GM12891 (cell line): Measurements from ENCODE around the gene IFT52.

Experiments
- DNase-seq: peaks from one replicate; pipeline ENCODE4 v3.0.0; 2011; ENCODE audit warnings: low spot score; ENCODE audit not compliant: insufficient read length
- FAIRE-seq: peaks from 2 replicates; lab custom pipeline; 2011; peaks lifted over from hg19 to GRCh38; lab: Jason Lieb, UNC
- PAX5 ChIP-seq: IDR thresholded peaks from 2 replicates; pipeline ENCODE4 v1.6.1; 2011; ENCODE audit warnings: low read length, moderate library complexity, mild to moderate bottlenecking; ENCODE audit not compliant: insufficient read depth, severe bottlenecking
- POLR2A ChIP-seq: IDR thresholded peaks from 2 replicates; pipeline ENCODE4 v1.6.1; 2011; ENCODE audit warnings: low read depth, low read length, control low read depth
- POLR2AphosphoS5 ChIP-seq: IDR thresholded peaks from 2 replicates; pipeline ENCODE4 v1.6.1; 2011; ENCODE audit warnings: low read depth, low read length, control low read depth
- POU2F2 ChIP-seq: IDR thresholded peaks from 2 replicates; pipeline ENCODE4 v1.6.1; 2011; ENCODE audit warnings: low read depth, mild to moderate bottlenecking, control low read depth, low read length, moderate library complexity
- SPI1 ChIP-seq: IDR thresholded peaks from 2 replicates; pipeline ENCODE4 v1.6.1; 2011; ENCODE audit warnings: low read depth, low read length, control low read depth
- TAF1 ChIP-seq: IDR thresholded peaks from 2 replicates; pipeline ENCODE4 v1.6.1; 2011; ENCODE audit warnings: low read depth, low read length, control low read depth

IFT52 gene

GRCh38 chr20:43681468-43681942 is 90.8 kb downstream of the IFT52 start:
- DNase-seq (no peak), FAIRE-seq (no peak)
- TF ChIP-seq POU2F2, result no peak
- TF ChIP-seq POLR2A, result no peak; the same call in 1 of the 2 replicates
- TF ChIP-seq SPI1, result no peak
- TF ChIP-seq TAF1, result 0 out of 2 replicates have a peak, but pooled peaks have one; percentile 1
- TF ChIP-seq POLR2AphosphoS5, result no peak
- TF ChIP-seq PAX5, result no peak

GRCh38 chr20:43681991-43682410 is 91.3 kb downstream of the IFT52 start:
- DNase-seq (peak; percentile 64), FAIRE-seq (peak; percentile 97)
- TF ChIP-seq POLR2A (peak; percentile 58; the same call in 1 of the 2 replicates), POU2F2 (peak; percentile 94), TAF1 (0 out of 2 replicates have a peak, but pooled peaks have one; percentile 14), POLR2AphosphoS5 (peak; percentile 67; the same call in 1 of the 2 replicates), SPI1 (peak; percentile 94), PAX5 (peak; percentile 12)

GRCh38 chr20:43682446-43682845 is 91.7 kb downstream of the IFT52 start:
- peak; percentile 80 for FAIRE-seq
- TF ChIP-seq PAX5 (no peak), TAF1 (no peak), POLR2AphosphoS5 (no peak), POLR2A (no peak), SPI1 (no peak), POU2F2 (no peak)

GRCh38 chr20:43686820-43687219 is 96.1 kb downstream of the IFT52 start:
- FAIRE-seq (no peak), DNase-seq (no peak)
- TF ChIP-seq POLR2A, result no peak
- TF ChIP-seq POU2F2, result no peak
- TF ChIP-seq TAF1, result no peak
- TF ChIP-seq SPI1, result no peak
- no peak for TF ChIP-seq POLR2AphosphoS5
- no peak for TF ChIP-seq PAX5

More at GRCh38 chr20:43682446-43682845, 91.7 kb downstream of the IFT52 start:
- DNase-seq, result peak; percentile 21

GRCh38 chr20:43689165-43689564 is 98.4 kb downstream of the IFT52 start:
- no peak for FAIRE-seq
- TF ChIP-seq SPI1 (no peak), POLR2A (no peak), POLR2AphosphoS5 (no peak), POU2F2 (no peak), TAF1 (no peak), PAX5 (no peak)
- DNase-seq, result no peak

GRCh38 chr20:43690943-43691598 is 100.3 kb downstream of the IFT52 start:
- no peak for TF ChIP-seq POLR2AphosphoS5
- TF ChIP-seq POU2F2, result no peak
- no peak for TF ChIP-seq SPI1
- TF ChIP-seq POLR2A, result no peak
- no peak for TF ChIP-seq PAX5
- no peak for TF ChIP-seq TAF1
- DNase-seq, result no peak
- no peak for FAIRE-seq

GRCh38 chr20:43691928-43692524 is 101.3 kb downstream of the IFT52 start:
- FAIRE-seq, result peak; percentile 64
- DNase-seq, result peak; percentile 57
- TF ChIP-seq TAF1 (no peak), POLR2A (no peak), POLR2AphosphoS5 (no peak), SPI1 (no peak), PAX5 (no peak), POU2F2 (no peak; the same call in 1 of the 2 replicates)

GRCh38 chr20:43694763-43695162 is 104.0 kb downstream of the IFT52 start:
- no peak for FAIRE-seq

GRCh38 chr20:43695571-43695970 is 104.8 kb downstream of the IFT52 start:
- FAIRE-seq (no peak), DNase-seq (no peak)
- TF ChIP-seq POU2F2 (no peak), TAF1 (no peak), POLR2A (no peak), PAX5 (no peak), SPI1 (no peak), POLR2AphosphoS5 (no peak)

More at GRCh38 chr20:43694763-43695162, 104.0 kb downstream of the IFT52 start:
- no peak for DNase-seq
- TF ChIP-seq SPI1, result no peak
